ENCODE results near the gene ZDHHC5. TPM values are rescaled to one million over a fixed set of nuclear protein-coding genes. Genes with fewer than 3 reads are reported as not detected.

The ZDHHC5 gene
- total RNA-seq, 1 experiment from 2014 or later = 51.6 TPM

DNA sequence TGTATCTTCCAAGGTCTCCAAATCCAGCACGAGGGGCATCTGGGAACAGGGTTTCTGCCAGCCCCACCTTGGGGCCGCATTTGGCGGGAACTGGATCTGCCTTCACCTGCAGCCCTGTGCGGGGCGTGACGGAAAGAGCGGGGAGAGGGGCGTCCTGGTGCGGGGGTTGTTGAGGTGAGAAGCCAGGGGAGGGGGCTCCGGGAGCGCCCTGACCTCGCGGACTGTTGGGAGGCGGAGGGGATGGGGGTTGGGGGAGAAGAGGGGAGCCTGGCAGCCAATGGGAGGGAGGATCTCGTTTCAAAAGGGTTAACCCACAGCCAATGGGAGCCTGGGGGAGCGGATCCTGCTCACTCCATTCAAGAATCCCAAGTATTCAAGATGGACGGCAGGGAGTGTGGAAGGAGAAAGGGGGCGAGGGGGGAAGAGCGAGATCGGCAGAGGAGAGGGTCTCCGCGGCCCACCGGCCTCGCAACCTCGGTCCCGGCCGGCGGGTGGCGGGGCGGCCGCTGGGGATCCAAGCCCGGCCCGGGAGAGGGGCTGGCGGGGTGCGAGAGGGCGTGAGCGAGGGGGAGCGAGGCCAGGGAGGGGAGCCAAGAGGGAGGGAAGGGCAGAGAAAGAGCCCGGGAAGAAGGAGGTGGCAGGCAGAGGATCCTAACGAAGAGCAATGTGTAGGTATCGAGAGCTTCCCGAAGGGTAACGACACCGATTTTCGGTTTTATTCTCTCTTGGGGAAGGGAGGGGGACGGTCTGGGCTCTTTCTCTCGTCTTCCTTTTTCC is 29.7 kb upstream of the ZDHHC5 start (continued):
- TF ChIP-seq, protein P1, sequence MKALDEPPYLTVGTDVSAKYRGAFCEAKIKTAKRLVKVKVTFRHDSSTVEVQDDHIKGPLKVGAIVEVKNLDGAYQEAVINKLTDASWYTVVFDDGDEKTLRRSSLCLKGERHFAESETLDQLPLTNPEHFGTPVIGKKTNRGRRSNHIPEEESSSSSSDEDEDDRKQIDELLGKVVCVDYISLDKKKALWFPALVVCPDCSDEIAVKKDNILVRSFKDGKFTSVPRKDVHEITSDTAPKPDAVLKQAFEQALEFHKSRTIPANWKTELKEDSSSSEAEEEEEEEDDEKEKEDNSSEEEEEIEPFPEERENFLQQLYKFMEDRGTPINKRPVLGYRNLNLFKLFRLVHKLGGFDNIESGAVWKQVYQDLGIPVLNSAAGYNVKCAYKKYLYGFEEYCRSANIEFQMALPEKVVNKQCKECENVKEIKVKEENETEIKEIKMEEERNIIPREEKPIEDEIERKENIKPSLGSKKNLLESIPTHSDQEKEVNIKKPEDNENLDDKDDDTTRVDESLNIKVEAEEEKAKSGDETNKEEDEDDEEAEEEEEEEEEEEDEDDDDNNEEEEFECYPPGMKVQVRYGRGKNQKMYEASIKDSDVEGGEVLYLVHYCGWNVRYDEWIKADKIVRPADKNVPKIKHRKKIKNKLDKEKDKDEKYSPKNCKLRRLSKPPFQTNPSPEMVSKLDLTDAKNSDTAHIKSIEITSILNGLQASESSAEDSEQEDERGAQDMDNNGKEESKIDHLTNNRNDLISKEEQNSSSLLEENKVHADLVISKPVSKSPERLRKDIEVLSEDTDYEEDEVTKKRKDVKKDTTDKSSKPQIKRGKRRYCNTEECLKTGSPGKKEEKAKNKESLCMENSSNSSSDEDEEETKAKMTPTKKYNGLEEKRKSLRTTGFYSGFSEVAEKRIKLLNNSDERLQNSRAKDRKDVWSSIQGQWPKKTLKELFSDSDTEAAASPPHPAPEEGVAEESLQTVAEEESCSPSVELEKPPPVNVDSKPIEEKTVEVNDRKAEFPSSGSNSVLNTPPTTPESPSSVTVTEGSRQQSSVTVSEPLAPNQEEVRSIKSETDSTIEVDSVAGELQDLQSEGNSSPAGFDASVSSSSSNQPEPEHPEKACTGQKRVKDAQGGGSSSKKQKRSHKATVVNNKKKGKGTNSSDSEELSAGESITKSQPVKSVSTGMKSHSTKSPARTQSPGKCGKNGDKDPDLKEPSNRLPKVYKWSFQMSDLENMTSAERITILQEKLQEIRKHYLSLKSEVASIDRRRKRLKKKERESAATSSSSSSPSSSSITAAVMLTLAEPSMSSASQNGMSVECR (CRISPR knock-in tag; IDR thresholded peaks at IDR 0.05; ENCODE audit: borderline replicate concordance) = 0 out of 2 replicates have a peak, but pooled peaks have one; percentile 37
- no peak for TF ChIP-seq ZNF138 (CRISPR knock-in tag; conservative IDR thresholded peaks at IDR 0.05)
- no peak for TF ChIP-seq NFATC4 (CRISPR knock-in tag; IDR thresholded peaks at IDR 0.05)
- TF ChIP-seq, protein P2, sequence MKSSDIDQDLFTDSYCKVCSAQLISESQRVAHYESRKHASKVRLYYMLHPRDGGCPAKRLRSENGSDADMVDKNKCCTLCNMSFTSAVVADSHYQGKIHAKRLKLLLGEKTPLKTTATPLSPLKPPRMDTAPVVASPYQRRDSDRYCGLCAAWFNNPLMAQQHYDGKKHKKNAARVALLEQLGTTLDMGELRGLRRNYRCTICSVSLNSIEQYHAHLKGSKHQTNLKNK (CRISPR knock-in tag; IDR thresholded peaks at IDR 0.05) = no peak
- peak; percentile 72; the same call in 1 of the 2 replicates for TF ChIP-seq CREM (CRISPR knock-in tag; IDR thresholded peaks at IDR 0.05)
- peak; percentile 68 for TF ChIP-seq TP53 (CRISPR knock-in tag; IDR thresholded peaks at IDR 0.05)
- no peak for TF ChIP-seq IRF2 (CRISPR knock-in tag; IDR thresholded peaks at IDR 0.05; ENCODE audit: borderline replicate concordance, low read depth)
- peak; percentile 95; the same call in 1 of the 2 replicates for TF ChIP-seq TEAD1 (CRISPR knock-in tag; IDR thresholded peaks at IDR 0.05)
- TF ChIP-seq, protein P3, sequence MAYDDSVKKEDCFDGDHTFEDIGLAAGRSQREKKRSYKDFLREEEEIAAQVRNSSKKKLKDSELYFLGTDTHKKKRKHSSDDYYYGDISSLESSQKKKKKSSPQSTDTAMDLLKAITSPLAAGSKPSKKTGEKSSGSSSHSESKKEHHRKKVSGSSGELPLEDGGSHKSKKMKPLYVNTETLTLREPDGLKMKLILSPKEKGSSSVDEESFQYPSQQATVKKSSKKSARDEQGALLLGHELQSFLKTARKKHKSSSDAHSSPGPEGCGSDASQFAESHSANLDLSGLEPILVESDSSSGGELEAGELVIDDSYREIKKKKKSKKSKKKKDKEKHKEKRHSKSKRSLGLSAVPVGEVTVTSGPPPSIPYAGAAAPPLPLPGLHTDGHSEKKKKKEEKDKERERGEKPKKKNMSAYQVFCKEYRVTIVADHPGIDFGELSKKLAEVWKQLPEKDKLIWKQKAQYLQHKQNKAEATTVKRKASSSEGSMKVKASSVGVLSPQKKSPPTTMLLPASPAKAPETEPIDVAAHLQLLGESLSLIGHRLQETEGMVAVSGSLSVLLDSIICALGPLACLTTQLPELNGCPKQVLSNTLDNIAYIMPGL (CRISPR knock-in tag; IDR thresholded peaks at IDR 0.05) = peak; percentile 25; the same call in 1 of the 2 replicates
- TF ChIP-seq FOXK1 (CRISPR knock-in tag; IDR thresholded peaks at IDR 0.05) = peak; percentile 54; the same call in 1 of the 2 replicates
- peak; percentile 58; the same call in 1 of the 2 replicates for TF ChIP-seq MYBL2 (CRISPR knock-in tag; IDR thresholded peaks at IDR 0.05)
- 0 out of 2 replicates have a peak, but pooled peaks have one; percentile 44 for TF ChIP-seq ETV6 (CRISPR knock-in tag; IDR thresholded peaks at IDR 0.05)

DNA sequence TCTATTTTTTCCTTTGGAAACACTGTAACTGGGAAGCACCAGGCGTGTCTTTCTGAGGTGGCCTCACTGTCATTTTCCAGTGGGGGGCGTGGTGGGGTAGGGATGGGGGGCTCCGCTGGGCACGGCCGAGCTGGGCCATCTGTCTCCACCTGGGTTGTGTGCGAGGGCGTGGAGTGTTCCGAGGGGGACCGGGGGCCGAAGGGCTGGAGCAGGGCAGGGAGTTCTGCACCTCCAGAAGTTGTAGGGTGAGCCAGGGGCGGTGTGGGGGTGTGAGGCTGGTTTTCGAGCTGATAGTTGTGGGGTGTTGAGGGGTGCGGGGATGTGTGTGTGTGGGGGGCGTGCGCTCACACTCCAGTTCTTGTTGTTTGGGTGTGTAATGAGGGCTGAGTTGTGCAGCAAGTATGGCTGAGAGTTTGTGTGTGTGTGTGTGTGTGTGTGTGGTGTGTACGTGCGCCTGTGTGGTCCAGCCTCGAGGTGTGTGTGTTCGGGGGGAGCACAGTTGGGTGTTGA is 29.0 kb upstream of the ZDHHC5 start:
- Mint-ChIP-seq H3K4me3 (peak overlapping the region; percentile 96), H3K36me3 (peaks cover 39% of the 10 kb centered on the region), H3K27me3 (ENCODE audit: low read depth) (peaks cover 12% of the 10 kb centered on the region), H3K27ac (peak overlapping the region; percentile 99), H3K4me1 (peaks cover 55% of the 10 kb centered on the region), H3K9me3 (no peaks in the 10 kb centered on the region)
- ATAC-seq (no peak), DNase-seq (ENCODE audit: low spot score) (peak; percentile 44)
- ChIA-PET POLR2A (interaction anchor here (0.6 to 6.6 kb wide), 22 partner anchors 8 to 328 kb away, joined by 3 to 115 read pairs (median 5); partner anchors contain the start of genes SELENOH, SERPING1, SLC43A1 and UBE2L6), CTCF (interaction anchor here (0.9 to 7.6 kb wide), 12 partner anchors 9 to 178 kb away, joined by 3 to 363 read pairs (median 12); partner anchors contain the start of genes RTN4RL2, SERPING1 and UBE2L6)
- TF ChIP-seq NFATC4 (CRISPR knock-in tag; IDR thresholded peaks at IDR 0.05) (peak; percentile 72; the same call in 1 of the 2 replicates), JUN (CRISPR knock-in tag; IDR thresholded peaks at IDR 0.05) (no peak; the same call in 1 of the 2 replicates), CREM (CRISPR knock-in tag; IDR thresholded peaks at IDR 0.05) (no peak), KAT7 (CRISPR knock-in tag; IDR thresholded peaks at IDR 0.05; ENCODE audit: borderline replicate concordance) (no peak; the same call in 1 of the 2 replicates), RELA (CRISPR knock-in tag; IDR thresholded peaks at IDR 0.05; ENCODE audit: borderline replicate concordance) (no peak), ZNF317 (CRISPR knock-in tag; IDR thresholded peaks at IDR 0.05; ENCODE audit: borderline replicate concordance, low read depth) (no peak), NFYB (CRISPR knock-in tag; conservative IDR thresholded peaks at IDR 0.05; ENCODE audit: low read depth) (no peak)
- TF ChIP-seq, protein P4, sequence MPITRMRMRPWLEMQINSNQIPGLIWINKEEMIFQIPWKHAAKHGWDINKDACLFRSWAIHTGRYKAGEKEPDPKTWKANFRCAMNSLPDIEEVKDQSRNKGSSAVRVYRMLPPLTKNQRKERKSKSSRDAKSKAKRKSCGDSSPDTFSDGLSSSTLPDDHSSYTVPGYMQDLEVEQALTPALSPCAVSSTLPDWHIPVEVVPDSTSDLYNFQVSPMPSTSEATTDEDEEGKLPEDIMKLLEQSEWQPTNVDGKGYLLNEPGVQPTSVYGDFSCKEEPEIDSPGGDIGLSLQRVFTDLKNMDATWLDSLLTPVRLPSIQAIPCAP (CRISPR knock-in tag; IDR thresholded peaks at IDR 0.05) = no peak
- TF ChIP-seq, protein P5, sequence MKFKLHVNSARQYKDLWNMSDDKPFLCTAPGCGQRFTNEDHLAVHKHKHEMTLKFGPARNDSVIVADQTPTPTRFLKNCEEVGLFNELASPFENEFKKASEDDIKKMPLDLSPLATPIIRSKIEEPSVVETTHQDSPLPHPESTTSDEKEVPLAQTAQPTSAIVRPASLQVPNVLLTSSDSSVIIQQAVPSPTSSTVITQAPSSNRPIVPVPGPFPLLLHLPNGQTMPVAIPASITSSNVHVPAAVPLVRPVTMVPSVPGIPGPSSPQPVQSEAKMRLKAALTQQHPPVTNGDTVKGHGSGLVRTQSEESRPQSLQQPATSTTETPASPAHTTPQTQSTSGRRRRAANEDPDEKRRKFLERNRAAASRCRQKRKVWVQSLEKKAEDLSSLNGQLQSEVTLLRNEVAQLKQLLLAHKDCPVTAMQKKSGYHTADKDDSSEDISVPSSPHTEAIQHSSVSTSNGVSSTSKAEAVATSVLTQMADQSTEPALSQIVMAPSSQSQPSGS (CRISPR knock-in tag; IDR thresholded peaks at IDR 0.05; ENCODE audit: borderline replicate concordance, low read depth) = no peak
- TF ChIP-seq, protein P6, sequence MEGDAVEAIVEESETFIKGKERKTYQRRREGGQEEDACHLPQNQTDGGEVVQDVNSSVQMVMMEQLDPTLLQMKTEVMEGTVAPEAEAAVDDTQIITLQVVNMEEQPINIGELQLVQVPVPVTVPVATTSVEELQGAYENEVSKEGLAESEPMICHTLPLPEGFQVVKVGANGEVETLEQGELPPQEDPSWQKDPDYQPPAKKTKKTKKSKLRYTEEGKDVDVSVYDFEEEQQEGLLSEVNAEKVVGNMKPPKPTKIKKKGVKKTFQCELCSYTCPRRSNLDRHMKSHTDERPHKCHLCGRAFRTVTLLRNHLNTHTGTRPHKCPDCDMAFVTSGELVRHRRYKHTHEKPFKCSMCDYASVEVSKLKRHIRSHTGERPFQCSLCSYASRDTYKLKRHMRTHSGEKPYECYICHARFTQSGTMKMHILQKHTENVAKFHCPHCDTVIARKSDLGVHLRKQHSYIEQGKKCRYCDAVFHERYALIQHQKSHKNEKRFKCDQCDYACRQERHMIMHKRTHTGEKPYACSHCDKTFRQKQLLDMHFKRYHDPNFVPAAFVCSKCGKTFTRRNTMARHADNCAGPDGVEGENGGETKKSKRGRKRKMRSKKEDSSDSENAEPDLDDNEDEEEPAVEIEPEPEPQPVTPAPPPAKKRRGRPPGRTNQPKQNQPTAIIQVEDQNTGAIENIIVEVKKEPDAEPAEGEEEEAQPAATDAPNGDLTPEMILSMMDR (IDR thresholded peaks at IDR 0.05) = no peak

Measured in WTC11 (cell line).